ENCODE data around the gene SEC14L2. TPM values are rescaled to one million over a fixed set of nuclear protein-coding genes. Genes with fewer than 3 reads are reported as not detected.

SEC14L2 gene
- total and polyA plus RNA-seq, 2 of the 8 experiments (the other 6 are each of a cell fraction or from before 2014, with no cell fraction given) = 2.8 to 3.2 TPM

GRCh38 chr22:30460147-30460546 is 63.3 kb downstream of the SEC14L2 start:
- Histone ChIP-seq H3K18ac (ENCODE audit: extremely low read depth, low read length) (no peak overlapping the region), H3K27me3 (replicated peaks in 1 of 4; ENCODE audit: control insufficient read depth in 3 of 4, extremely low read depth in 1 of 4, insufficient read depth in 3 of 4, low read length in 3 of 4) (no peaks in the 10 kb centered on the region; a peak in 2 of 7 replicates), H4K20me1 (replicated peaks in 1 of 2; ENCODE audit: control insufficient read depth in 1 of 2, insufficient read depth in 2 of 2, low read length in 2 of 2) (no peaks in the 10 kb centered on the region), H2BK120ac (replicated peaks; ENCODE audit: low read depth, low read length) (no peak overlapping the region), H2AK5ac (ENCODE audit: low read depth, low read length) (no peak overlapping the region), H2BK5ac (ENCODE audit: low read depth, low read length) (no peak overlapping the region), H4K5ac (ENCODE audit: insufficient read length, low read depth, low read length) (no peak overlapping the region), H3K56ac (replicated peaks; ENCODE audit: insufficient read length, low read depth, low read length) (no peak overlapping the region), H2BK12ac (ENCODE audit: low read depth, low read length) (no peak overlapping the region), H3K4me1 (replicated peaks in 1 of 4; ENCODE audit: control insufficient read depth in 3 of 4, insufficient read depth in 4 of 4, low read length in 3 of 4) (no peaks in the 10 kb centered on the region), H4K91ac (replicated peaks; ENCODE audit: insufficient read length, low read length) (no peak overlapping the region), H3K79me2 (ENCODE audit: control insufficient read depth in 1 of 2, insufficient read depth in 2 of 2, low read length in 2 of 2) (no peaks in the 10 kb centered on the region), H3K4me2 (ENCODE audit: insufficient read depth in 1 of 2, low read depth in 2 of 2, low read length in 2 of 2) (no peak overlapping the region), H3K79me1 (ENCODE audit: low read depth, low read length) (no peaks in the 10 kb centered on the region), H2BK20ac (ENCODE audit: low read length) (no peak overlapping the region), H3K4me3 (ENCODE audit: extremely low read depth in 1 of 4, insufficient read depth in 2 of 4, low read depth in 3 of 4, low read length in 4 of 4) (no peak overlapping the region), H3K9me3 (ENCODE audit: insufficient read depth in 2 of 2, low read depth in 1 of 2, low read length in 1 of 2) (no peaks in the 10 kb centered on the region), H4K8ac (ENCODE audit: extremely low read depth, insufficient read depth, low read length) (no peak overlapping the region), H2AFZ (ENCODE audit: low read length) (no peak overlapping the region), H3K14ac (ENCODE audit: insufficient read length) (no peak overlapping the region), H3K36me3 (ENCODE audit: control insufficient read depth in 2 of 4, insufficient read depth in 4 of 4, low read length in 3 of 4) (no peaks in the 10 kb centered on the region), H3K23me2 (ENCODE audit: low read depth, low read length) (peaks cover 3% of the 10 kb centered on the region; the same call in 1 of the 2 replicates), H2BK15ac (ENCODE audit: low read length) (no peak overlapping the region), H3K27ac (ENCODE audit: low read depth, low read length) (no peak overlapping the region), H3K23ac (ENCODE audit: insufficient read length) (no peak overlapping the region), H3K9ac (replicated peaks in 1 of 4; ENCODE audit: extremely low read depth in 1 of 4, low read depth in 3 of 4, low read length in 3 of 4) (no peak overlapping the region), H3K4ac (replicated peaks; ENCODE audit: insufficient read length, low read depth, low read length) (no peak overlapping the region)
- FAIRE-seq = no peak
- ChIA-PET CTCF (ENCODE audit: partially characterized antibody) (interaction anchor here (4.5 to 5.8 kb wide), 2 partner anchors 15 to 25 kb away, joined by 28 to 56 read pairs; no protein-coding TSS in a partner anchor), POLR2A (ENCODE audit: partially characterized antibody) (no interaction called here)
- 84% methylated on average over 4 of the region's 4 CpGs; no CpG with 5 or more reads in 1 of the 2 experiments for WGBS, 2 experiments (ENCODE audit: extremely low coverage in 1 of 2, insufficient coverage in 1 of 2, insufficient read length in 1 of 2, insufficient replicate concordance in 2 of 2, low coverage in 1 of 2, low lambda C conversion rate in 2 of 2, missing lambda C conversion rate in 1 of 2)
- DNase-seq (ENCODE audit: low read depth in 1 of 2, low spot score in 2 of 2) = no peak
- TF ChIP-seq USF2 (IDR thresholded peaks at IDR 0.05; ENCODE audit: low read length) (no peak), TEAD4 (IDR thresholded peaks at IDR 0.05; ENCODE audit: low read depth, low read length) (no peak), CHD1 (IDR thresholded peaks at IDR 0.05; ENCODE audit: low read depth, low read length) (no peak), POLR2A (IDR thresholded peaks at IDR 0.05; ENCODE audit: control extremely low read depth in 1 of 2, low read depth in 2 of 2, low read length in 2 of 2) (no peak), JUND (IDR thresholded peaks at IDR 0.05; ENCODE audit: low read length) (no peak), POU5F1 (IDR thresholded peaks at IDR 0.05; ENCODE audit: low read depth, low read length) (no peak)
